Measurements from ENCODE around the gene ERBB4. TPM values are rescaled to one million over a fixed set of nuclear protein-coding genes. Genes with fewer than 3 reads are reported as not detected.
"Not testable (repeated sequence)": the region's sequence is repeated elsewhere in the genome, so short reads cannot be mapped to it uniquely, and the experiment has no call there.

ERBB4 gene
- total RNA-seq, 4 donors from 2014 or later: 1.6 to 5.7 (median 3.5) TPM

DNA sequence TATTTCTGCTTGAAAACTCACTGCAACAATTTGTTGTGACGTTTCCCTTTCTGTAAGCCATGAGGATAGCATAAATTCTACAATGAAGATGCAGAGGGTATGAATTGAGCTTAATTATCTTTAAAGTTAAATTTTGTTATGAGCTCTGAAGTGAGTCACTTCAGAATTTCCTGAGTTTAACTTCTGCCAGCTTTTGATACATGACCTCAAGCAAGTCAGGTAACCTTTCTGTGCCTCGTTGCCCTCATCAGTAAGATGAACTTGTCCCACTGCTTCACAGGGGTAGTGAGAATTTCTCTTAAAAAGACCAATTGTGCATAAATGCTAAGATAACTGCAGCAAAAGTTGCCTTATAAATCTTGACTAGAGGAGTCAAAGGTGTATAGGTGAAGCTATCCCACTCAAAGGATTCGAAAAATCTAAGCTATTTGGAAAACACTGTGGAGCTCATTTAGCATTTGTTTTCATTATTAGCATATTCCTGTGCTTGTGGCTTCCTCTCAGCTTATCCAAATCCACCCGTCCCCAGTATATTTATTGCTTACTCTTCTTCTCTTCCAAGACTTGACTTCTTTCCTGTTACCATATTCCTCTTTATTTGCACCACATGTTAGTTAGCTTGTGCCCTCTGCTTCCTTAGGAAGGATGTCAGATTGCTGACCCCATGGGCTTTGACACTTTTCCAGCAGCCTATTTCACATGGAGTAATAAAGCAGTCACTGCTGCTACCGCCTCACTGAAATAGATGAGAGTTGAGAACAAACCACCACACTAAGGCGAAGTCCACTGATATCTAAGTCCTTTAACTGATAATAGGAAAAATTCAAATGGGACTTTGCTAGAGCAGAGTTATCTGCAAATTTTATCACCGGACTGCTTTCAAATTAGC, 428.6 kb downstream of the ERBB4 start:
- no peaks in the 10 kb centered on the region for H3K36me3 ChIP-seq
- ATAC-seq (no peak), DNase-seq (no peak)
- intact Hi-C loops (cut with DNase I; ENCODE audit: low total_unique reads): no loop called here
- H3K4me1 ChIP-seq: no peaks in the 10 kb centered on the region
- no peaks in the 10 kb centered on the region for H3K9me3 ChIP-seq
- H3K4me3 ChIP-seq: no peak overlapping the region
- no peaks in the 10 kb centered on the region for H3K27me3 ChIP-seq
- TF ChIP-seq, protein P1, sequence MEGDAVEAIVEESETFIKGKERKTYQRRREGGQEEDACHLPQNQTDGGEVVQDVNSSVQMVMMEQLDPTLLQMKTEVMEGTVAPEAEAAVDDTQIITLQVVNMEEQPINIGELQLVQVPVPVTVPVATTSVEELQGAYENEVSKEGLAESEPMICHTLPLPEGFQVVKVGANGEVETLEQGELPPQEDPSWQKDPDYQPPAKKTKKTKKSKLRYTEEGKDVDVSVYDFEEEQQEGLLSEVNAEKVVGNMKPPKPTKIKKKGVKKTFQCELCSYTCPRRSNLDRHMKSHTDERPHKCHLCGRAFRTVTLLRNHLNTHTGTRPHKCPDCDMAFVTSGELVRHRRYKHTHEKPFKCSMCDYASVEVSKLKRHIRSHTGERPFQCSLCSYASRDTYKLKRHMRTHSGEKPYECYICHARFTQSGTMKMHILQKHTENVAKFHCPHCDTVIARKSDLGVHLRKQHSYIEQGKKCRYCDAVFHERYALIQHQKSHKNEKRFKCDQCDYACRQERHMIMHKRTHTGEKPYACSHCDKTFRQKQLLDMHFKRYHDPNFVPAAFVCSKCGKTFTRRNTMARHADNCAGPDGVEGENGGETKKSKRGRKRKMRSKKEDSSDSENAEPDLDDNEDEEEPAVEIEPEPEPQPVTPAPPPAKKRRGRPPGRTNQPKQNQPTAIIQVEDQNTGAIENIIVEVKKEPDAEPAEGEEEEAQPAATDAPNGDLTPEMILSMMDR (IDR thresholded peaks at IDR 0.05 in 4 of 5, conservative IDR thresholded peaks at IDR 0.05 in 1 of 5): no peak
- TF ChIP-seq POLR2A (IDR thresholded peaks at IDR 0.05): no peak
- in situ Hi-C loops (cut with MboI; ENCODE audit: low sequenced_read_pairs in 4 of 4): no loop called here
- H3K27ac ChIP-seq: no peak overlapping the region

DNA sequence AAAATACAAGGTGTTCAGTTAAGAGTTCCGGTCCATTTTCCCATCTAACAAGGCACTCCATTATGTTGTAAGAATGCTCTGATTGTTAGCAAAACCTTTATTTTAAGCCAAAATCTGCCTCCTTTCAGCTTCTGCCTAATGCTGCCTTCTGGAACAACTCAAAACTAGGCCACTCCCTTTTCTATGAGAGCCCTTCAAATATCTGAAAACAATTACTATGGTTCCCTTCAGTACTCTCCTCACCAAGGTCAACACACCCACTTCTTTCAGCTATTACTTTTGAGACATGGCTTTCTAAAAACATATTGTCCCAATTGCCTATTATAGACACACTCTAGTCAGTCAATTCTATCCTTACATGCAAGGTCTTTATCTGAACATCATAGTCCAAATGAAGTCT, 429.4 kb downstream of the ERBB4 start:
- no peaks in the 10 kb centered on the region for H3K9me3 ChIP-seq
- no peaks in the 10 kb centered on the region for H3K36me3 ChIP-seq
- DNase-seq: no peak
- in situ Hi-C loops (cut with MboI; ENCODE audit: low sequenced_read_pairs in 4 of 4) (no loop called here), intact Hi-C loops (cut with DNase I; ENCODE audit: low total_unique reads) (no loop called here)
- no peak overlapping the region for H3K27ac ChIP-seq
- no peaks in the 10 kb centered on the region for H3K4me1 ChIP-seq
- no peak overlapping the region for H3K4me3 ChIP-seq
- no peak for TF ChIP-seq POLR2A (IDR thresholded peaks at IDR 0.05)
- TF ChIP-seq, protein P1 (IDR thresholded peaks at IDR 0.05 in 4 of 5, conservative IDR thresholded peaks at IDR 0.05 in 1 of 5): no peak
- H3K27me3 ChIP-seq: no peaks in the 10 kb centered on the region
- ATAC-seq: no peak

DNA sequence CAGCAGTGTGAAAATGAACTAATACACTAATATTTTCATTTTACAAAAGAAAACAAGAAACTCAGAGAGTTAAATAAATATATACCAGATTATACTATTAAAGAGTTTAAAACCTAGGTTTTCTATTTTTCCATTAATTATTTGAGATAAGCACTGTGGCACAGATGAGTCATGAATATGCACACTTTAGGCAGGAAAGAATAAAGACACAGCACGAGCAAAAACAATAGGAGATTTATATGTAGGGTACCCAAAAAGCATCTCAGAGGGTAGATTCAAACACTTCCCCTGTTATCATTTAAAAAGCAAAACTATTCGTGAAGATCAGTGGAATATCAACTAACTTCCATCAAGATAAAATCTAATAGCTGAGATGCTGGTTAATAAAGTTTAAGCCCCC, 430.6 kb downstream of the ERBB4 start:
- no peak overlapping the region for H3K4me3 ChIP-seq
- no peaks in the 10 kb centered on the region for H3K4me1 ChIP-seq
- H3K9me3 ChIP-seq: no peaks in the 10 kb centered on the region
- H3K27ac ChIP-seq: no peak overlapping the region
- TF ChIP-seq, protein P1 (IDR thresholded peaks at IDR 0.05 in 4 of 5, conservative IDR thresholded peaks at IDR 0.05 in 1 of 5): no peak
- TF ChIP-seq POLR2A (IDR thresholded peaks at IDR 0.05): no peak
- no peaks in the 10 kb centered on the region for H3K36me3 ChIP-seq
- intact Hi-C loops (cut with DNase I; ENCODE audit: low total_unique reads): no loop called here
- DNase-seq (no peak), ATAC-seq (no peak)
- no peaks in the 10 kb centered on the region for H3K27me3 ChIP-seq
- in situ Hi-C loops (cut with MboI; ENCODE audit: low sequenced_read_pairs in 4 of 4): no loop called here

DNA sequence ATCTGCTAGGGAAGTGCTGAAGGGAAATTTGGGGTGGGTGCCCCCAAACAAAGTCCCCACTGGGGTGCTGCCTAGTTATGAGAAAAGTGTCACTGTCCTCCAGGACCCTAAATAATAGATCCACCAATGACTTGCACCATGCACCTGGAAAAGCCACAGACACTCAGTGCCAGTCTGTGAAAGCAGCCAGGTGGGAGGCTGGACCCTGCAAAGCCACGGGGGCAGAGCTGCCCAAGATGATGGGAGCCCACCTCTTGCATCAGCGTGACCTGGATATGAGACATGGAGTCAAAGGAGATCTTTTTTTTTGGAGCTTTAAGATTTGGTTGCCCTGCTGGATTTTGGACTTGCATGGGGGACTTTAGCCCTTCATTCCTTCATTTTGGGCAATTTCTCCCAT, 431.6 kb downstream of the ERBB4 start:
- H3K4me1 ChIP-seq: no peaks in the 10 kb centered on the region
- in situ Hi-C loops (cut with MboI; ENCODE audit: low sequenced_read_pairs in 4 of 4): no loop called here
- H3K27me3 ChIP-seq: no peaks in the 10 kb centered on the region
- DNase-seq (no peak), ATAC-seq (no peak)
- no peak overlapping the region for H3K4me3 ChIP-seq
- no peak overlapping the region for H3K27ac ChIP-seq
- no peaks in the 10 kb centered on the region for H3K36me3 ChIP-seq
- H3K9me3 ChIP-seq: no peaks in the 10 kb centered on the region
- no peak for TF ChIP-seq POLR2A (IDR thresholded peaks at IDR 0.05)
- TF ChIP-seq, protein P1 (IDR thresholded peaks at IDR 0.05 in 4 of 5, conservative IDR thresholded peaks at IDR 0.05 in 1 of 5): no peak
- intact Hi-C loops (cut with DNase I; ENCODE audit: low total_unique reads): no loop called here

DNA sequence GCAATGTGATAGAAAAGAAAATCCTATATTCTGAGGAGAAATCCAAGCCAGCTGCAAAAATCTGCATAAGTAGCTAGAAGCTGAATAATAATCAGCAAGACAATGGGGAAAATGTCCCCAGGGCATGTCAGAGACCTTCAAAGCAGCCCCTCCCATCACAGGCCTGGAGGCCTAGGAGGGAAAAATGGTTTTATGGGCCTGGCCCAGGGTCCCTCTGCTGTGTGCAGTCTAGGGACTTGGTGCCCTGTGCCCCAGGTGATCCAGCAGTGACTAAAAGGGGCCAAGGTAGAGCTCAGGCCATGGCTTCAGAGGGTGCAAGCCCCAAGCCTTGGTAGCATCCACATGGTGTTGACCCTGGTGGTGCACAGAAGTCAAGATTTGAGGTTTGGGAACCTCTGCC, 432.1 kb downstream of the ERBB4 start:
- H3K27me3 ChIP-seq; ATAC-seq; intact Hi-C loops (cut with DNase I; ENCODE audit: low total_unique reads); H3K4me1 ChIP-seq; H3K9me3 ChIP-seq; H3K27ac ChIP-seq; DNase-seq; H3K4me3 ChIP-seq; in situ Hi-C loops (cut with MboI; ENCODE audit: low sequenced_read_pairs in 4 of 4); H3K36me3 ChIP-seq: not testable (repeated sequence)

All from gastrocnemius medialis (tissue), 4 donors.